Stimulated activated CD8-positive, alpha-beta memory T cell treated with anti-CD3 and anti-CD28 coated beads, Interleukin-12 subunit alpha, Interleukin-12 subunit beta, amount 100 ng/mL, for 1 hour (primary cell): ENCODE measurements around the gene BPIFB1.

ENCODE experiments used
- DNase-seq: peaks from one replicate; pipeline ENCODE4 v3.0.0-alpha.2; 2020; ENCODE audit warnings: low read depth

BPIFB1 gene

DNA sequence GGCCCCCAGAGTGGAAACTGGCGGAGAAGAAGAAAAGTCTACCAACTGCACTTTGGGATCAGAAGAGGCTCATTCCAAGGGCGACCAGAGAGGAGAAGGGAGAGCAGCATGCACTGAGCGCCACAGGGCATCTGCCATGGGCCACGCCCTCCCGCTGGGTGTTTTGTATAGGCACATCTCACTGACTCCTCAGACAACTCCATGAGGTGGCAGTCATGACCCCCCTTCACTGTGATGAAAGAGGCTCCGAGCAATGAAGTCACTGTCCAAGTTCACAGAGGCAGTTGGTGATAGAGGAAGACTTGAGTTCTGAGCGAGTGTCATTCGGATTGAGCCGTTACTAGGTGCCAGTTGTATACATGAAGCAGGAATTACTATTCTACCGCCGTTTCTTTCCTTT is 15.4 kb downstream of the BPIFB1 start:
- DNase-seq, result no peak

DNA sequence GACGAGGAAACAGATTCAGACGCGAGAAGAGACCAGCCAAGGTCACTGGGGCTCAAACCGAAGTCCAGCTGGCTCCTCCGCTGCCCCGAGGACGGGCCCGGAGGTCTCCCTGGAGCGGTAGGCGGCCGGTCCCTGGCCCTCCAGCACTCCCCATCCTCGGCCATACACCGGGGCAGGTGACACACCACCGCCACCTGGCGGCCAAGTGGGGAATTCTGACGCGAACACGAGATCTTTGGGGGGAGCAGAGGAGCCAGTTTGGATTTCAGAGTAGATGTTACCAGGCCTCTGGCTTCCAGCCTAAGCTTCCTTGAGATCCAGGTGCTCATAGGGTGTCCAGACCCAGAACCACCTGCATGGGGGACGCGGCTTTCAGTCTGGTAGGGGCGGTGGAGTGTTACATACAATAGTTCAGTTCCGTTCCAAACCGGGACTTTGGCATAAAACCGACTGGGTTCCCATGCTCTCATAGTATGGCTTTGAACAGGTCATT is 16.1 kb downstream of the BPIFB1 start:
- peak; percentile 62 for DNase-seq

DNA sequence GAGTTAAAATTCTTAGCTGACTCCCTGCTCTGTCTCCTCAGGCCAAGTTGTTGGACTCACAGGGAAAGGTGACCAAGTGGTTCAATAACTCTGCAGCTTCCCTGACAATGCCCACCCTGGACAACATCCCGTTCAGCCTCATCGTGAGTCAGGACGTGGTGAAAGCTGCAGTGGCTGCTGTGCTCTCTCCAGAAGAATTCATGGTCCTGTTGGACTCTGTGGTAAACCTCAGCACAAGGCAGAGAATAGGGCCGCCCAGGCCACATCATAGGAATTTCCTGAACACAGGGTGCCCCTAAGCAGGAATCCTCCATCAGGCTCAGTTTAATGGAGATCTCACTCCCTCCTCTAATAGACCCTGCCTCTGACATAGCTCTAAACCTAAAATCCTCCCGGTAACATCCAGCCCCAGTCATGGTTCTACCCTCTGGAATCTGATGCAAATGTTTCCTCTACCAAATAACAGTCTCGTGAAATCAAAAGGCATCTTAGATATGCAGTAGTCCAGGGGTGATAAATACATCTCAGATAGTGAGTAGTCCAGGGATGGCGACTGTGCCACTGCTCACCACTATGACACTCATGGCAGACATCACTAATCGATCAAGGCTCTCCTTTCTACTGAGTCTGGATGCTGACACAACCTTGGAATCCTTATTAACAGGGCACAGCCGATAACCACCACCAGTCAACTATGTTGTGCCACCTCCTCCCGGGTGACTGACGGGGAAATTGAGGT is 18.3 kb downstream of the BPIFB1 start:
- DNase-seq, result no peak

DNA sequence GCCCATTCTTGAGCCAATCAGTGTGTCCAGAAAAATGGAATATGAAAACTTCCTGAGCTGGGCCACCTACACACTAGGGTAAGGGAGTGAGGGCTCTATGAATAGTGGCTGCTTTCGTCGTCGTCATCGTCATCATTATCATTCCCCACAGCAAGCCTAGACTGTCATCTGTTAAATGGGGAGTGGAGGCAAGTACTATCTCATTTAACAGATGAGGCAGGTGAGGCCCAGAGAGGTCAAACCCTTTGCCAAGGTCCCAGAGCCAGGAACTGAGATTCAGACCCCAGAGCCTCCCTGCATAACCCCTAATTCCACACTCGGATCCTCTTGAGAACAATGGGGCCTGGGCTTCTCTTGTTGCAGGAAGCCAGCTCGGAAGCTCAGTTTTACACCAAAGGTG is 20.6 kb downstream of the BPIFB1 start:
- no peak for DNase-seq

DNA sequence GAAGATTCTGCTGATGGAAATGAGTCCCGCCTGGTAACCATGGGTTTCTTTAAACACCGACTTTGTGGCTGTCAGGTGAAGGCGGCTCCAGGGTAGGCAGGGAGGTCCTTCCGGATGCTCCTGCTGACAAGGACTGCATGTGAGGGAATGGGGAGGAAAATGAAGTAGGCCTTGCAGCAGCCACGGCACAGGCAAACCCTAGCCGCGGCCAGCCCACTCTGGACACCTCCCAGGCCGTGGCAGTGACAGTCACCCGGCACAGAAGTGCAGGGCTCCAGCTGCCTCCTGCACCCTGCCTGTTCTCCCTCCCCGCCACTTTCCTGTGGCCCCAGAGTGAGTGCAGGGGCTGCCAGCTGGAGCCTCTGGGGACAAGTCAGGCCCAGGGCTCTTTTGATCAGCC is 21.0 kb downstream of the BPIFB1 start:
- no peak for DNase-seq

DNA sequence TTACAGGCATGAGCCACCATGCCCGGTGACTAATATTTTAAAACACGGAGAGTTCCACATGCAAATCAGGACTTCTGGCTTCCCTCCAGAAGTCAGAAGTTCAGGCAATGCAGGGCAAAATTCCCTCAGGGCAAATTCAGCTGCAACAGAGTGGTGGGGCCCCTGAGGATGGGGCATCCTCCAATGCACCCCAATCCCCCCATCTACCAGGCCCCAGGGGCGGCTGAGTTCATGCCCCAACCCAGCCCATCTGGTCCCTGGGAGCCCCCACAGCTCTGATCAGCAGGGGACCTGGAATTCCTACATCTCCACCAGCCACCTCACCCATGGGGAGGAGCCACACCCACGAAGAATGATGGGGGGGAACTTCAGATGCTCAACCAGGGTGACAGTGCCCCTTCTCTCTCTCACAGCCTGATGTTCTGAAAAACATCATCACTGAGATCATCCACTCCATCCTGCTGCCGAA is 22.6 kb downstream of the BPIFB1 start:
- no peak for DNase-seq

DNA sequence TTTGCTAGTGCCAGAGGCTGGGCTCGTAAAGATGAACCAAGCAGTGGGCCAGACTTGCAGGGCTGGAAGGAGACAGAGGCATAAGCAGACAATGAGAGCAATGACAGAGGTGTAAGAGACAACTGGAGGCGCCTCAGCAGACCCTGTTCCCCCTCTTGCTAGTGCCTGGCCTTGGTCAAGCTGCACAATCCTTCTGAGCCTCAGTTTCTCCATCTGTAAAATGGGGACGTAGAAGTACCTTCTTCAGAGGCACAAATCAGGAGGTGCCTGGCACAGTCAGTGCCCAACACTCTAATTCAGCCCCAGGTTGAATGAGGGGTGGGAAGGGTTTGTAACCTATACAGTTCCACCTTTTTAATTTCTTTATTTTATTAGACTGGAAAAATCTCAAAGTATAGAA is 23.2 kb downstream of the BPIFB1 start:
- no peak for DNase-seq

DNA sequence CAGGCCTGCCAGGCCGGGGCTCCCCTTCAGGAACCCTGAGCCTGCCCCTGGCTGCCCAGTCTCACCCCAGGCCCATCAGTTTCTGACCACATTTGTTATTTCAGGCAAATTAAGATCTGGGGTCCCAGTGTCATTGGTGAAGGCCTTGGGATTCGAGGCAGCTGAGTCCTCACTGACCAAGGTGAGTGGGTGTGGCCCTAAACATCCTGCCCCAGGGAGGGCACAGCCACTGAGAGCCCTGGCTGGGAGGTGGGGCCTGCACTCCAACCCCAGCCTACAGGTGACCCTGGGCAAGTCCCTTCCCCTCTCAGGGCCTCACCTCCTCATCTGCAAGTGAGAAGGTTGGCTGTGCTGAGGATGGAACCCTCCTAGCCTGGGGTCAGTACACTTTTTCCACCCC is 23.8 kb downstream of the BPIFB1 start:
- no peak for DNase-seq

DNA sequence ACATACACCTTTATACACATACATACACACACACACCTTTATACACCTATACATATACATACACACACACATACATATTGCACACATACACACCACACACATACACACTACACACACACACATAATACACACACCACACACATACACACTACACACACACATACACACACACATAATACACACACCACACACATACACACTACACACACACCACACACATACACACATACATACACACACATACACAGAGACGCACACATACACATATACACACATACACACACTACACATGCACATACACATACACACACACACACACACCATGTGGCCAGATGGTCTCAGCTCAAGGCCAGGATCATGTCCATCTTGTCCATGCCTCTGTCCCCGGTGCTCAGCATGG is 25.7 kb downstream of the BPIFB1 start:
- DNase-seq, result no peak

DNA sequence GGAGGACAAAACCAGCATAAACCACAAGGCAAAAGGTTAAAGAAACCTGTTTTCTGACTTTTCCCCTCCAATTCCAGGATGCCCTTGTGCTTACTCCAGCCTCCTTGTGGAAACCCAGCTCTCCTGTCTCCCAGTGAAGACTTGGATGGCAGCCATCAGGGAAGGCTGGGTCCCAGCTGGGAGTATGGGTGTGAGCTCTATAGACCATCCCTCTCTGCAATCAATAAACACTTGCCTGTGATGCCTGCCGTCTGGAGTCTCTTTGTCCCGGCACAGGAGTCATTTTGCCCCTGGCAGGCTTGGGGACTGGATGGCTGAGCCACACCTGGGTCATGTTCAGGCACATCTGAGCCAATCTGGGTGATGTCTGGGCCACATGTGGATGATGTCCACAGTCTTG is 26.6 kb downstream of the BPIFB1 start:
- no peak for DNase-seq

DNA sequence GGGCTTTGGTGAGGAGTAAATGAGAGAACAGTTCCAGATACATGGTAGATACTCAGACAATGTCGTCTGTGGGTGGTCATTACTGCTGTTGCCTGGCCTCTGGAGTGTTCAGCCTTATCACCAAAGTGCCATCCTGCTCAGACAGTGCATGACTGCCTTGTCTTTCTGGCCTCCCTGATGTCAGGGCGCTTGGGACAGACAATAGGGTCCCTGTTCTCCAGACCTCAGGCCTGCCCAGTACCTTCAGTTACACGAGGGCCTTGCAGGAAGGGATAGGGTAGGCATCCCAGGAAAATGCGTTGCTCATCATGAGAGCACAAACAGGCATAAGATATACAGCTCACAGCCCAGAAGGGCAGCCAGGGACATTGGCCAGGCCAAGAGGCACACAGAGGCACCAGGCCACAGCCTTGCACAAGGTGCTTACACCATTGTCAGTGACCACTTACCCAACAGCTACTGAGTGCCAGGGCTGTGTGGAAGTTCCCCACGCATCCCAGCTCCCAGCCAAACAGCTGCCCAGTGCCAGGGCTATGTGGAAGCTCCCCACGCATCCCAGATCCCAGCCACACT is 27.4 kb downstream of the BPIFB1 start:
- no peak for DNase-seq

DNA sequence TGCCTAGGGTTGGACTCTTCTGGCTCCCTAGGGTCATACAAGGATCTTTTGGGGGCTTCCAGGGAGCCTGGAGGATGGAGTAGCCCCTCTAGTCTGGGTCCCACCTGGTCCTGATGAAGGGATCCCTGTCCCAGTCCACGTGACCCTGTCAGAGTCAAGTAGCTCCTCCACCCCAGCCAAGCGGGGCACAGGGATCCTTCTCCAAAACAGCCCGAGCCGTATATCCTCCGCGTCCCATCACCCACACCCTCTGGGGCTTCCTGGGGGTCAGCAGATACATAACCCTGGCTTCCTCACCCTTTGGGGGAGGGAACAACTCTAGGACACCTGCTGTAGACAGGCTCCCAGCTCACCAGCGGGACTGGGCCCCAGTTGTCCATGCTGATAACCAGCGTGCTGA is 28.0 kb downstream of the BPIFB1 start:
- DNase-seq, result no peak

DNA sequence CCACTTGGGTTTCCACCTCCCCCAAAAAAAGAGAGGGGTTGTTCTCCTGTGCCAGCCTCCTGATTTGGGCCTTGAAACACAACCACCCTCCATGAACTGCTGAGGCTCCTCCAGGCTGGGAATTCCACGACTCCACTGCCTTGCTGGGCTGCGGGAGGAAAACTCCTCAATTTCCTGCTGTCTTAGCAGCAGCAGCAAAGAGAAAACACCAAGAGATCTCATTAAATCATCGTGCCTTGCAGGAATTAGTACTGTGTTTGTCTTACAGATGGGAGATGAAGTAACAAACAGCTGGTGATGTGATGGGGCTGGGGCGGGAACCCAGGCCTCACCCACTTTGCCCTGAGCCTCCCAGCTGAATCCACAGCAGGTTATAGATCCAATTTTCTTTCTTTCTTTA is 29.0 kb downstream of the BPIFB1 start:
- no peak for DNase-seq

DNA sequence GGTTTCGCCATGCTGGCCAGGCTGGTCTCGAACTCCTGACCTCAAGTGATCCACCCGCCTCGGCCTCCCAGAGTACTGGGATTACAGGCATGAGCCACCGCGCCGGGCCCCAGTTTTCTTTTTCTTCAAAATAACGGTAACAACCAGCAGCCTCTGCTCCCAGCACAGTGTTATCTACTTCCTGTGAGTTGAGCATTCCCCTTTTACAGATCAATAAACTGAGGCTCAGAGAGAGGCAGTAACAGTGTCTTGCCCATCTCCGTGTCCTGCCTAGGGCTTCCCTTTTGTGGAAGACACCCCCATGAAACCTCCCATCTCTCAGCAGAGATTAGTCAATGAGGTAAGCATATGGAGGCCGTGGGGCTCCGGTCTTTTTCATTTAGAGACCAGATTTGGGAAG is 29.6 kb downstream of the BPIFB1 start:
- DNase-seq, result no peak

DNA sequence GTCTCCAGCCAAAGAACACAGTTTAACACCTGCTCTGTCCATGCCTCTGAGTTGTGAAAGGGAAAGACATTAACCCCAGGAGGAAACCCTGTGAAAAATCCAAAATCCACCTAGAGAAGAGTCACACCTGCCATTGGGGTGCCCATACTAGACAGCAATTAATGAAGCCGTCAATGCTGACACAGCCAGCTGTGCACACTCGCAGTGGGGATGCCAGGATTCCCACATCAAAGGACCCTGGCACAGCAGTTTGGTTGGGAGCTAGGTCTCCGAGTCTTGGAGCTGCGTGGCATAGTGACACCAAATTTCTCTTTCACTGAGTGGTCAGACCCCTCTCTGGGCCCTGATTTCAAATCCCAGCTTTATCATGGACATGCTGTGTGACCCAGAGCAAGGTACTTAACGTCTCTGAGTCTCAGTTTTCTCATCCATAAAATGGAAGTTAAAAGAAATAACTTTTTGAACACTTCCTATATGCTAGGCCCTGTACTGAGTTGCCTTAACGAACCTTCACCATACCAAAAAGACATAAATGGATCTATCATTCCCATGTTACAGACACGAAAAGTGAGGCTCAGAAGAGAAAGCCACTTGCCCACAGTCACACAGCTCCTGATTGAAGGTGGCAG is 30.8 kb downstream of the BPIFB1 start:
- no peak for DNase-seq

DNA sequence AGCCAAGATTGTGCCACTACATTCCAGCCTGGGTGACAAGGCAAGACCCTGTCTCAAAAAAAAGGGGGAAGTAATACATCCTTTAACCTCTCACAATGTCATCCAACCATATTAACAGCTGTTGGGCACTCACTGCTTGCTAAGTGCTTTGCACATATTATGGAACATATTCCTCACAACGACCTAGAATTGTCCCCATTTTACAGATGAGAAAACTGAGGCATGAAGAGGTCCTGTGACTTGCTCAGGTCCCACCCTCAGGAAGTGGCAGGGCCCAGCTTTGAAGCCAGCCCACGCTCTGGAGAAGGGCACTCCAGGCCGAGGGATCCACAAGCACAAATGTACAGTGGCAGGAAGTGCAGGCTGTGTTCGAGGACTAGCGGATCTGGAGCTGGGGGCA is 33.3 kb downstream of the BPIFB1 start:
- no peak for DNase-seq

DNA sequence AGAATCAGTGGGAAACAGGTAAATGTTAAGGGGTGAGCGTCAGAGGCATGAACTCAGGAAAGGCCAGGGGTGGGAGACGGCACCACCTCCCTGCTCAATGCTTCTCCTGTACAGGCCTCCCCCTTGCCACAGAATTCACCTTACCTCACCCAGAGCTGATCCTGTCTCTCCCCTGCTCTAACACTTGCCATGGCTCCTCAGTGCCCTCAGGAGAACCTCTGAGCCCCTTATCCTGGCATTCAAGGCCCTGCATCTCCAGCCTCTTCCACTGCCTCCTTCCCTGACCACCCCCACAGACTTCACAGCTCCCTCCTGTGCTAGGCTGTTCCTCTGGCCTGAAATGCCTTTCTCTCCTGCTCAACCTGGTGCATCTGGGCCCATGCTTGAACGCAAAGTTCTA is 33.9 kb downstream of the BPIFB1 start:
- DNase-seq, result no peak

DNA sequence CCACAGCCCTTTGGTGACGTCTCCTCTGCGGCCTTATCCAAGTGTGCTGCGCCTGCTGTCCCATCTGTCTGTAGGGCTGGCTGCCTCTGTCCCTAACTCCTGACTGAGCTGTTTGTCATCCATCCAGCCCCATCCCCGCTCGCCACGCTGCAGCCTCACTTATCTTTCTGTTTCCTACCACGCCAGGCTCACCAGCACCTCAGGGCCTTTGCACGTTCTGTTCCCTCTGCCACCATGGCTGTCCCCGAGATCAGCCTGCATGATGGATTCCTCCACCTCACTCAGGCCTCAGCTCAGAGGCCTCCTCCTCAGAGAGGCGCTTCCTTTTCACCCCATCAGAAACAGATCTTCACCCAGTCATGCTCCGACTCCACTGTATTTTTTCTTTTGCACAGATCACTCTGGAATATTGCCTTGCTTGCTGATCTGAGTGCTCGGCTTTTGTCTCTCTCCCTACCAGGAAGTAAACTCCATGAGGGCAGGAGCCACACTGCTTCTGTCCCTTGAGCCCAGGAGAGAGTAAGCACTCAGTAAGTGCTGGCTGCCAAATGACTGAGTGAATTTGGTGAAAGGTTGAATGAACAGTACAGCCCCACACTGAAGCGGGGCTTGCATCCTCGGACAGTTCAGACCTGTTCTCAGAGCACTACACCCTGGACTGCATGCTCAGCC is 34.5 kb downstream of the BPIFB1 start:
- no peak for DNase-seq

DNA sequence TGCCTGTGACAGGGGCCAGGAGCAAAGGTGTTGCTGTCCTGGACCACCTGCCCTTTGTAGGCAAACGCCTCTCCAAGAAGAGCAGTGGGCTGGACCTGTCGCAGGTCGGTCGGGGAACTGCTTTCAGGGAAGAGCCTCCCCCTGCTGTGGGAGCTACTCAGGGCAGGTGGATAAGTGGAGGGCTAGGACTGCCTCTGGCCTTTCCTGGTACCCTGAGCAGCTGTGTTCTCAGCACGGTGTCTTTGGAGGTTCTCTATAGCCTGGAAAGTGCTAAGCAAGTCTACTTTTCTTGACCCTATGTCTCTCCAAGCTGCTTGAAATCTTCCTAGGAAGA is 35.0 kb downstream of the BPIFB1 start:
- DNase-seq, result no peak

DNA sequence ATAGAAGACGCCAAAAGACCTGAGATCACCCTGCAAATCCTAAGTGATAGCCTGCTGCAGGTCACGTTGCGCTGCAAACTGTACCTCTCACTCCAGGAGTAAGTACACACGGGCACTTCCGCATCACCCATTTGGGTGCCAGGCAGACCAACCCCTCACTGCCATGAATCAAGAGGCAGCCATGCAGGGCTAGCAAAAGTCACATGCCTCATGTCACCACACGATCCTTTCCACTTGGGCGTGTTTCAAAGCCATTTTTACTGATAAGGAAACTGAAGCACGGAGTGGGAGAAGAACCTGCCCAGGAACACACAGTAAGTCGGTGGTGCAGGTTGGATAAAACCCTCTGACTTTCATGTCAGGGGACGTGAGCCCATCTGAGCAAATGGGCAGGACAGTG is 37.0 kb downstream of the BPIFB1 start:
- no peak for DNase-seq

DNA sequence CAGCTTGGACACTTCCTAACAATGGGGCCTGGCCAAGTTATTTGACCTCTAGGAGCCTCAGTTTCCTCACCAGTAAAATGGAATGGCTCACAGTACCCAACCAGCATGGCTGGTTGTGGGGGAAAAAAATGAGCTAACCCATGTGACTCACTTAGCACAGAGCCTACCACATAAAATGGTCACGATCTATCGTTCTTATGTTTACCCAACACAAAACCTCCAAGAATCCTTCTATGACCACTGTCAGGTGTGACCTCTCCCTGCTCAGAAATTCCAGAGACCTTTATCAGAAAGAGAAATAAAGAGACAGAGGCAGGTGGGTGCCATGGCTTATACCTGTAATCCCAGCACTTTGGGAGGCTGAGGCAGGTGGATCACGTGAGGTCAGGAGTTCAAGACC is 39.4 kb downstream of the BPIFB1 start:
- no peak for DNase-seq

DNA sequence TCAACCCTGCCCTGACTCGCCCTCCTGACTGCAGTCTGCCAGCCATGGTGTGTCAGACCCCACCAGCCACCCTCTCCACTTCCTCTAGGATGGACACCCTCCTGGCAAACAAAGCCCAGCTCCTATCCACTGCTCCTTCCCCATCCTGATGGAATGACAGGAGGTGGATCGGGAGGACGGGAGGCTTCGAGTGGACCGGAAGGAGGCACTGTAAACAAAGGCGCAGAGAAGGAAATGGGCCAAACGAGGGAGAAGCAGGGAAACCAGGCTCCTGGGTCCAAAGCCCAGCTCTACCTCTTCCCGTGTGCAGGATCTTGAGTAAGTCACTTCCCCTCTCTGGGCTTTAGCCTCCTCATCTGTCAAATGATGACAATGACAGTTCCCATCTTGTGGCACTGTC is 40.2 kb downstream of the BPIFB1 start:
- no peak for DNase-seq

DNA sequence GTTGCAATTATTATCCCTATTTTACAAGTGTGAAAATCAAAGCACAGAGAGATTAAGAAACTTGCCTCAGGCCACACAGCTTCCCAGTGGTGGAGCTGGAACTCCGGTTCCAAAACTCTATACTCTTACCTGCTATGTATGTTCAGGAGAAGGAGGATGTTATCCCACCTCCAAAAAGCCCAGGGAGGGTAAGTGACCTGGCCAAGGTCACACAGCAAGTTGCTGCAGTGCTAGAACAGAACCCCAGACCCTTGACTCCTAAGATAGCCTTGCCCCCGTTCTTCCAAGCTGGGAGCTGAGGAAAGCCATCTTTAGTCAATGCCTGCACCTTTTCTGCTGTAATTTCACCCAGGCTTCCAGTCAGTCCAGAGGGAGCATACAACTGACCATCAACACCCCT is 42.3 kb downstream of the BPIFB1 start:
- DNase-seq, result no peak
